OCI-LY1 (cell line): ENCODE results near the gene PAX5.

Experiments used
- H2AFZ ChIP-seq: fragments of 200-600 bp; sonication (generic), shearing (Covaris generic); 2 replicates; pipeline ENCODE4 v1.6.0; 2014; ENCODE audit warnings: antibody characterized with exemption, mild to moderate bottlenecking, low read length
- H3F3A ChIP-seq: fragments of 200-600 bp; sonication (generic), shearing (Covaris generic); 2 replicates; pipeline ENCODE4 v1.6.0; 2014; ENCODE audit warnings: mild to moderate bottlenecking, antibody characterized with exemption, low read length, moderate library complexity; ENCODE audit not compliant: insufficient read depth
- H3K27ac ChIP-seq: fragments of 200-600 bp; sonication (generic); 2 replicates; pipeline ENCODE4 v1.5.1; 2014; ENCODE audit warnings: low read length, mixed run types, mild to moderate bottlenecking, low read depth; ENCODE audit not compliant: poor library complexity, severe bottlenecking
- H3K27me3 ChIP-seq: fragments of 200-600 bp; sonication (generic); 2 replicates; pipeline ENCODE4 v1.6.0; 2014; ENCODE audit warnings: antibody characterized with exemption, mild to moderate bottlenecking, low read length, moderate library complexity; ENCODE audit not compliant: insufficient read depth
- H3K36me3 ChIP-seq: fragments of 200-600 bp; sonication (generic); 2 replicates; pipeline ENCODE4 v1.6.1; 2014; ENCODE audit warnings: mild to moderate bottlenecking, antibody characterized with exemption, low read length, moderate library complexity, mixed read lengths; ENCODE audit not compliant: insufficient read depth
- H3K4me1 ChIP-seq: fragments of 200-600 bp; sonication (generic); 2 replicates; pipeline ENCODE4 v1.5.1; 2014; ENCODE audit warnings: mild to moderate bottlenecking, low read length, moderate library complexity; ENCODE audit not compliant: insufficient read depth, severe bottlenecking
- H3K4me2 ChIP-seq: fragments of 200-600 bp; sonication (generic), shearing (Covaris generic); 2 replicates; pipeline ENCODE4 v1.6.1; 2014; ENCODE audit warnings: low read length
- H3K4me3 ChIP-seq: fragments of 200-600 bp; sonication (generic); 2 replicates; pipeline ENCODE4 v1.5.1; 2014; ENCODE audit warnings: low read length, low read depth, mild to moderate bottlenecking, mixed read lengths; ENCODE audit not compliant: poor library complexity, severe bottlenecking
- H3K79me2 ChIP-seq: fragments of 200-600 bp; shearing (Covaris generic); 2 replicates; pipeline ENCODE4 v1.6.1; 2016; ENCODE audit warnings: mixed run types, low read length, mixed read lengths; ENCODE audit not compliant: insufficient read depth
- H3K9ac ChIP-seq: fragments of 200-600 bp; sonication (generic), shearing (Covaris generic); 2 replicates; pipeline ENCODE4 v1.6.1; 2014; ENCODE audit warnings: mild to moderate bottlenecking, low read length, mixed read lengths
- H3K9me2 ChIP-seq: fragments of 200-600 bp; sonication (generic), shearing (Covaris generic); 2 replicates; pipeline ENCODE4 v1.6.1; 2014; ENCODE audit warnings: low read depth, mild to moderate bottlenecking, low read length, mixed read lengths
- H3K9me3 ChIP-seq: fragments of 200-600 bp; shearing (Covaris generic); 2 replicates; pipeline ENCODE4 v1.6.1; 2014; ENCODE audit warnings: low read length, mixed read lengths
- H4K20me1 ChIP-seq: fragments of 200-600 bp; sonication (generic), shearing (Covaris generic); 2 replicates; pipeline ENCODE4 v1.6.0; 2016; ENCODE audit warnings: mild to moderate bottlenecking, low read length; ENCODE audit not compliant: insufficient read depth
- CTCF ChIP-seq: fragments of 200-600 bp; sonication (generic), shearing (Covaris generic); IDR thresholded peaks from 2 replicates; pipeline ENCODE4 v1.5.1; 2017; ENCODE audit warnings: mild to moderate bottlenecking, antibody characterized with exemption, low read length, moderate library complexity, mixed read lengths
- EZH2 ChIP-seq: fragments of 200-600 bp; sonication (generic), shearing (Covaris generic); IDR thresholded peaks from 2 replicates; pipeline ENCODE4 v1.8.0; 2017; ENCODE audit warnings: borderline replicate concordance, mixed run types, mild to moderate bottlenecking, antibody characterized with exemption, low read length, moderate library complexity, mixed read lengths

PAX5 gene

GRCh38 chr9:36791222-36791950, 242.7 kb downstream of the PAX5 start:
- no peaks in the 10 kb centered on the region for H3K4me1 ChIP-seq
- H3K9ac ChIP-seq = no peak overlapping the region
- no peaks in the 10 kb centered on the region for H3F3A ChIP-seq
- peaks cover 5% of the 10 kb centered on the region; the same call in 1 of the 2 replicates for H3K27me3 ChIP-seq
- H2AFZ ChIP-seq = no peak overlapping the region
- H3K9me2 ChIP-seq = no peaks in the 10 kb centered on the region
- no peak overlapping the region for H3K4me3 ChIP-seq
- no peaks in the 10 kb centered on the region for H3K36me3 ChIP-seq
- H3K27ac ChIP-seq = no peak overlapping the region
- H3K79me2 ChIP-seq = no peaks in the 10 kb centered on the region
- no peaks in the 10 kb centered on the region for H4K20me1 ChIP-seq
- H3K4me2 ChIP-seq = no peak overlapping the region
- TF ChIP-seq CTCF (no peak), EZH2 (no peak)
- H3K9me3 ChIP-seq = peaks cover 11% of the 10 kb centered on the region

GRCh38 chr9:36789886-36790285, 244.2 kb downstream of the PAX5 start:
- no peaks in the 10 kb centered on the region for H3K4me1 ChIP-seq
- peaks cover 11% of the 10 kb centered on the region for H3K9me3 ChIP-seq
- TF ChIP-seq EZH2 (no peak), CTCF (no peak)
- no peak overlapping the region for H3K4me3 ChIP-seq
- no peak overlapping the region for H3K4me2 ChIP-seq
- no peaks in the 10 kb centered on the region for H3K36me3 ChIP-seq
- H4K20me1 ChIP-seq = no peaks in the 10 kb centered on the region
- no peaks in the 10 kb centered on the region for H3F3A ChIP-seq
- H3K27ac ChIP-seq = no peak overlapping the region
- H3K79me2 ChIP-seq = no peaks in the 10 kb centered on the region
- H2AFZ ChIP-seq = no peak overlapping the region
- H3K27me3 ChIP-seq = peaks cover 5% of the 10 kb centered on the region; the same call in 1 of the 2 replicates
- no peak overlapping the region for H3K9ac ChIP-seq
- H3K9me2 ChIP-seq = no peaks in the 10 kb centered on the region

DNA sequence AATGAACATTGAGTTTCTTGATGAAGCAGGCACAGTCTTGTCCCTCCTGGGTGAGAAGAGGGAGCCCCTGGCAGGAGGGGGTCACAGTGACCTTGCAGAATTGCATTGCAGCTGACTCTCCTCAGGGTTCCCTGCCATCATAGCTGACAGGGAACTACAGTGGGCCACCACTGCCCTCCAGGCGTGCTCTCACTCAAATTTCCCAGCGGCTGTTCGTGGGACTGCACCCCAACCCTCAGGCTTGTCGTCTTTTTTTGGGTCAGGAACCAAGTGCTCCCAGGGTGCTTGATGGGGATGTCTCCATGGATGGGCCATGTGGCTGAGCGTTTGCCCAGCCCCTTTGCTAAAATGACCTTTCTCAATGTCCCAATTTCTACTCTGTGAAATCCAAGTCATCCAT, 245.5 kb downstream of the PAX5 start:
- H3K9ac ChIP-seq = no peak overlapping the region
- peaks cover 5% of the 10 kb centered on the region; the same call in 1 of the 2 replicates for H3K27me3 ChIP-seq
- H3K4me3 ChIP-seq = no peak overlapping the region
- H2AFZ ChIP-seq = no peak overlapping the region
- TF ChIP-seq CTCF (peak; percentile 60), EZH2 (no peak)
- no peaks in the 10 kb centered on the region for H4K20me1 ChIP-seq
- H3K36me3 ChIP-seq = no peaks in the 10 kb centered on the region
- H3K9me3 ChIP-seq = peaks cover 6% of the 10 kb centered on the region
- H3K4me2 ChIP-seq = no peak overlapping the region
- no peaks in the 10 kb centered on the region for H3K79me2 ChIP-seq
- H3F3A ChIP-seq = no peaks in the 10 kb centered on the region
- no peak overlapping the region for H3K27ac ChIP-seq
- H3K9me2 ChIP-seq = no peaks in the 10 kb centered on the region
- H3K4me1 ChIP-seq = no peaks in the 10 kb centered on the region
